ENCODE measurements around the gene PVRIG.
"Not testable (repeated sequence)": the region's sequence is repeated elsewhere in the genome, so short reads cannot be mapped to it uniquely, and the experiment has no call there.

DNA sequence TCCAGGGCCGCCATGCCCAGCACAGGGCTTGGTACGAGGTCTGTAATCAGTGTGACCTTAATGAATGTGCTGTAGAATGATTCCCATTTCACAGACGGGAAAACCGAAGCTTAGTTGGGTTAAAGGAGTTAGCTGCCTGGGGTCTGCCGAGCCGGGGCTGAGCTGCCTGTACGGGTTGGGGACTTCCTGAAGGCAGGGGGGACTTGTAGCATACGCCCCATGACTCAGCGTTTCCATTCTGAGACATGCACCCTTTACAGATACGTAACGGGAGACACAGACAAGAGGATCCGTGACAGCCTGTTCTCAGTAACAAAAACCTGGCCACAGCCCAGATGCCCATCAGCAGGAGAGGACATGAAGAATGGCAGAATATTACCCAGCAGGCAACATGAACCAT is 23.6 kb downstream of the PVRIG start:
- TF ChIP-seq, protein P1, sequence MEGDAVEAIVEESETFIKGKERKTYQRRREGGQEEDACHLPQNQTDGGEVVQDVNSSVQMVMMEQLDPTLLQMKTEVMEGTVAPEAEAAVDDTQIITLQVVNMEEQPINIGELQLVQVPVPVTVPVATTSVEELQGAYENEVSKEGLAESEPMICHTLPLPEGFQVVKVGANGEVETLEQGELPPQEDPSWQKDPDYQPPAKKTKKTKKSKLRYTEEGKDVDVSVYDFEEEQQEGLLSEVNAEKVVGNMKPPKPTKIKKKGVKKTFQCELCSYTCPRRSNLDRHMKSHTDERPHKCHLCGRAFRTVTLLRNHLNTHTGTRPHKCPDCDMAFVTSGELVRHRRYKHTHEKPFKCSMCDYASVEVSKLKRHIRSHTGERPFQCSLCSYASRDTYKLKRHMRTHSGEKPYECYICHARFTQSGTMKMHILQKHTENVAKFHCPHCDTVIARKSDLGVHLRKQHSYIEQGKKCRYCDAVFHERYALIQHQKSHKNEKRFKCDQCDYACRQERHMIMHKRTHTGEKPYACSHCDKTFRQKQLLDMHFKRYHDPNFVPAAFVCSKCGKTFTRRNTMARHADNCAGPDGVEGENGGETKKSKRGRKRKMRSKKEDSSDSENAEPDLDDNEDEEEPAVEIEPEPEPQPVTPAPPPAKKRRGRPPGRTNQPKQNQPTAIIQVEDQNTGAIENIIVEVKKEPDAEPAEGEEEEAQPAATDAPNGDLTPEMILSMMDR (IDR thresholded peaks at IDR 0.05; ENCODE audit: insufficient read depth, low read depth, low read length), result not testable (repeated sequence)
- TF ChIP-seq EZH2 (IDR thresholded peaks at IDR 0.05; ENCODE audit: insufficient read depth, low read length), result not testable (repeated sequence)

Measured in astrocyte (in vitro differentiated cells and primary cell).